Measurements from ENCODE around the gene DGKQ. TPM values are rescaled to one million over a fixed set of nuclear protein-coding genes. Genes with fewer than 3 reads are reported as not detected.

The DGKQ gene
- total and polyA plus RNA-seq, 2 of the 8 experiments (the other 6 are each of a cell fraction or from before 2014, with no cell fraction given) = 7.3 to 9.7 TPM

- H3K4me1 ChIP-seq (replicated peaks in 1 of 4; ENCODE audit: control insufficient read depth in 3 of 4, insufficient read depth in 4 of 4, low read length in 3 of 4) = peaks cover 0 to 9% (median 4%) of the 10 kb centered on the region in 4 experiments; a peak in 3 of 7 replicates
- 84% methylated on average over 17 of the region's 23 CpGs; no CpG with 5 or more reads in 1 of the 2 experiments for WGBS, 2 experiments (ENCODE audit: extremely low coverage in 1 of 2, insufficient coverage in 1 of 2, insufficient read length in 1 of 2, insufficient replicate concordance in 2 of 2, low coverage in 1 of 2, low lambda C conversion rate in 2 of 2, missing lambda C conversion rate in 1 of 2)
- no peak for FAIRE-seq
- TF ChIP-seq TAF1 (IDR thresholded peaks at IDR 0.05; ENCODE audit: low read depth, low read length) (no peak), SP2 (IDR thresholded peaks at IDR 0.05; ENCODE audit: low read length) (no peak), YY1 (IDR thresholded peaks at IDR 0.05; ENCODE audit: low read depth, low read length) (no peak), ATF3 (IDR thresholded peaks at IDR 0.05; ENCODE audit: insufficient read depth, low read depth, low read length) (no peak), EGR1 (IDR thresholded peaks at IDR 0.05; ENCODE audit: borderline replicate concordance, low read depth, low read length) (no peak), FOSL1 (IDR thresholded peaks at IDR 0.05; ENCODE audit: insufficient read depth, low read depth, low read length) (no peak), CEBPB (IDR thresholded peaks at IDR 0.05; ENCODE audit: low read depth, low read length) (no peak), E2F6 (IDR thresholded peaks at IDR 0.05) (no peak), CHD2 (IDR thresholded peaks at IDR 0.05; ENCODE audit: low read length) (no peak), CREB1 (IDR thresholded peaks at IDR 0.05) (no peak), SP1 (IDR thresholded peaks at IDR 0.05; ENCODE audit: low read depth, low read length) (no peak), CHD1 (IDR thresholded peaks at IDR 0.05; ENCODE audit: low read depth, low read length) (no peak)
Measured at GRCh38 chr4:968621-969394, 4.6 kb downstream of the DGKQ start.

More at GRCh38 chr4:968621-969394, 4.6 kb downstream of the DGKQ start:
- no peaks in the 10 kb centered on the region for H3K79me2 ChIP-seq (ENCODE audit: control insufficient read depth in 1 of 2, insufficient read depth in 2 of 2, low read length in 2 of 2)
- H3K14ac ChIP-seq (ENCODE audit: insufficient read length) = no peak overlapping the region
- no peak overlapping the region for H3K9ac ChIP-seq (replicated peaks in 1 of 4; ENCODE audit: extremely low read depth in 1 of 4, low read depth in 3 of 4, low read length in 3 of 4)
- H2BK20ac ChIP-seq (ENCODE audit: low read length) = no peak overlapping the region; the same call in 1 of the 2 replicates
- H3K4ac ChIP-seq (replicated peaks; ENCODE audit: insufficient read length, low read depth, low read length) = no peak overlapping the region
- H3K56ac ChIP-seq (replicated peaks; ENCODE audit: insufficient read length, low read depth, low read length) = no peak overlapping the region
- ChIA-PET POLR2A (ENCODE audit: partially characterized antibody) (interaction anchor here (0.7 to 1.3 kb wide), 2 partner anchors 9 to 281 kb away, joined by 3 read pairs; no protein-coding TSS in a partner anchor), CTCF (ENCODE audit: partially characterized antibody) (interaction anchor here (1.1 kb wide), 1 partner anchor 19 kb away, joined by 4 read pairs; the partner anchor contains the start of gene IDUA)
- no peak overlapping the region for H2AFZ ChIP-seq (ENCODE audit: low read length)
- peak overlapping the region; percentile 61 to 73; a peak in 2 of 4 replicates for H3K4me2 ChIP-seq (ENCODE audit: insufficient read depth in 1 of 2, low read depth in 2 of 2, low read length in 2 of 2)
- no peak overlapping the region for H3K23ac ChIP-seq (ENCODE audit: insufficient read length)
- H3K27me3 ChIP-seq (replicated peaks in 1 of 4; ENCODE audit: control insufficient read depth in 3 of 4, extremely low read depth in 1 of 4, insufficient read depth in 3 of 4, low read length in 3 of 4) = peaks cover 9 to 42% (median 30%) of the 10 kb centered on the region in 4 experiments; a peak in 6 of 7 replicates
- no peaks in the 10 kb centered on the region; a peak in 1 of 4 replicates for H3K9me3 ChIP-seq (ENCODE audit: insufficient read depth in 2 of 2, low read depth in 1 of 2, low read length in 1 of 2)
- no peaks in the 10 kb centered on the region for H3K36me3 ChIP-seq (ENCODE audit: control insufficient read depth in 2 of 4, insufficient read depth in 4 of 4, low read length in 3 of 4)
- H3K27ac ChIP-seq (ENCODE audit: low read depth, low read length) = no peak overlapping the region
- peaks cover 6 to 21% of the 10 kb centered on the region in 2 experiments for H4K20me1 ChIP-seq (replicated peaks in 1 of 2; ENCODE audit: control insufficient read depth in 1 of 2, insufficient read depth in 2 of 2, low read length in 2 of 2)
- H2AK5ac ChIP-seq (ENCODE audit: low read depth, low read length) = no peak overlapping the region
- peaks cover 12% of the 10 kb centered on the region; the same call in 1 of the 2 replicates for H3K23me2 ChIP-seq (ENCODE audit: low read depth, low read length)
- peak overlapping the region; percentile 39; the same call in 1 of the 2 replicates for H2BK12ac ChIP-seq (ENCODE audit: low read depth, low read length)
- no peaks in the 10 kb centered on the region for H3K79me1 ChIP-seq (ENCODE audit: low read depth, low read length)
- H3K4me3 ChIP-seq (ENCODE audit: extremely low read depth in 1 of 4, insufficient read depth in 2 of 4, low read depth in 3 of 4, low read length in 4 of 4) = peak overlapping the region in 1 of 4 experiments; percentile 45; a peak in 1 of 8 replicates
- H4K5ac ChIP-seq (ENCODE audit: insufficient read length, low read depth, low read length) = no peak overlapping the region
- no peak overlapping the region for H4K8ac ChIP-seq (ENCODE audit: extremely low read depth, insufficient read depth, low read length)
- H2BK15ac ChIP-seq (ENCODE audit: low read length) = no peak overlapping the region
- H3K18ac ChIP-seq (ENCODE audit: extremely low read depth, low read length) = no peak overlapping the region
- no peak for DNase-seq (ENCODE audit: low read depth in 1 of 2, low spot score in 2 of 2)
- no peak overlapping the region for H2BK120ac ChIP-seq (replicated peaks; ENCODE audit: low read depth, low read length)
- H4K91ac ChIP-seq (replicated peaks; ENCODE audit: insufficient read length, low read length) = no peak overlapping the region
- no peak overlapping the region for H2BK5ac ChIP-seq (ENCODE audit: low read depth, low read length)

Measured in H1 (cell line).